Neural crest cell (in vitro differentiated cells): ENCODE results near the gene PLOD1. TPM values are rescaled to one million over a fixed set of nuclear protein-coding genes. Genes with fewer than 3 reads are reported as not detected.

Experiments used
- DNase-seq: peaks from one replicate; pipeline ENCODE4 v3.0.0; 2021; ENCODE audit warnings: low read depth, mixed read lengths, low spot score
- H3K27ac Mint-ChIP-seq: one replicate; pipeline ENCODE4 v1.8.0; 2021; ENCODE audit warnings: mild to moderate bottlenecking, mixed read lengths; ENCODE audit not compliant: unreplicated experiment
- H3K27me3 Mint-ChIP-seq: 2 replicates; pipeline ENCODE4 v1.8.0; 2021; ENCODE audit warnings: low read depth, mild to moderate bottlenecking, mixed read lengths
- H3K36me3 Mint-ChIP-seq: 2 replicates; pipeline ENCODE4 v1.8.0; 2021; ENCODE audit warnings: low read depth, mild to moderate bottlenecking, mixed read lengths
- H3K4me1 Mint-ChIP-seq: 2 replicates; pipeline ENCODE4 v1.8.0; 2021; ENCODE audit warnings: mixed read lengths
- H3K4me3 Mint-ChIP-seq: one replicate; pipeline ENCODE4 v1.8.0; 2021; ENCODE audit warnings: mild to moderate bottlenecking, mixed read lengths
- H3K9me3 Mint-ChIP-seq: 2 replicates; pipeline ENCODE4 v1.8.0; 2021; ENCODE audit warnings: mixed read lengths
- total RNA-seq: library from RNA; stranded (reverse); gene quantifications from 2 replicates; pipeline ENCODE4 v1.2.1, GENCODE V29; 2021
- TF ChIP-seq, protein P1 (sequence below): fragments of 200-600 bp; sonication (generic); conservative IDR thresholded peaks from 2 replicates; pipeline ENCODE4 v1.5.0; 2021; ENCODE audit warnings: antibody characterized with exemption, mild to moderate bottlenecking

Gene PLOD1
- total RNA-seq, 1 donor from 2014 or later, result 58.7 TPM

DNA sequence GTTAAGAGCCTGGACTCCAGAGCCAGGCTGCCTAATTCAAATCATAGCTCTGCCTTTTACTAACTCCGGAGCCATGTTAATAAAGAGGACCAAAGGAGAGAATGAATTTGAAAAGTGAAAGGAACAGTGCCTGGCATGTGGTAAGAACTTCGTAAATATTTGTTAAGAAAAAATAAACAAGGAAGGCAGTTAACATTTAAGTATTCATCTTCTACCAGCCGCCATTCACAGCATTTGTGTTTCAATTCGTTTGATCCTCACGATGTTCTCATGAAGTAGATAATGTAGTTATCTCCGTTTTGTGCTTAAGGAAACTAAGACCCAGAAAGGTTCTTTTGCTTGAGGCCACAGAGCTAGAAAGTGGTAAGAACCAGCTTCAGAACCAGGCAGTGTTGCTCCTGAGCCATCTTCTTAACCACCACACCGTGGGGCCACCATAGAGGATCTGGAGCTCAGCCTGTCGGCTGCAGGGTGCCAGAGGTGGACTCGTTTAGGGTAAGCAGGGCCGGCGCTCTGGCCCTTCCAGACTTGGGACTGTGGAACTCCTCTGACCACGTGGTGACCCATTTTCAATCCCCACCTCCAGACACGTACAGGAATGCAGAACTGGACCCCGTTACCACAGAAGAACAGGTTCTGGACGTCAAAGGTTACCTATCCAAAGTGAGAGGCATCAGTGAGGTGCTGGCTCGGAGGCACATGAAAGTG, 57.6 kb downstream of the PLOD1 start:
- no peak overlapping the region for H3K27ac Mint-ChIP-seq
- TF ChIP-seq, protein P1, sequence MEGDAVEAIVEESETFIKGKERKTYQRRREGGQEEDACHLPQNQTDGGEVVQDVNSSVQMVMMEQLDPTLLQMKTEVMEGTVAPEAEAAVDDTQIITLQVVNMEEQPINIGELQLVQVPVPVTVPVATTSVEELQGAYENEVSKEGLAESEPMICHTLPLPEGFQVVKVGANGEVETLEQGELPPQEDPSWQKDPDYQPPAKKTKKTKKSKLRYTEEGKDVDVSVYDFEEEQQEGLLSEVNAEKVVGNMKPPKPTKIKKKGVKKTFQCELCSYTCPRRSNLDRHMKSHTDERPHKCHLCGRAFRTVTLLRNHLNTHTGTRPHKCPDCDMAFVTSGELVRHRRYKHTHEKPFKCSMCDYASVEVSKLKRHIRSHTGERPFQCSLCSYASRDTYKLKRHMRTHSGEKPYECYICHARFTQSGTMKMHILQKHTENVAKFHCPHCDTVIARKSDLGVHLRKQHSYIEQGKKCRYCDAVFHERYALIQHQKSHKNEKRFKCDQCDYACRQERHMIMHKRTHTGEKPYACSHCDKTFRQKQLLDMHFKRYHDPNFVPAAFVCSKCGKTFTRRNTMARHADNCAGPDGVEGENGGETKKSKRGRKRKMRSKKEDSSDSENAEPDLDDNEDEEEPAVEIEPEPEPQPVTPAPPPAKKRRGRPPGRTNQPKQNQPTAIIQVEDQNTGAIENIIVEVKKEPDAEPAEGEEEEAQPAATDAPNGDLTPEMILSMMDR, result no peak
- H3K4me3 Mint-ChIP-seq, result no peak overlapping the region
- no peaks in the 10 kb centered on the region for H3K9me3 Mint-ChIP-seq
- no peaks in the 10 kb centered on the region for H3K27me3 Mint-ChIP-seq
- H3K36me3 Mint-ChIP-seq, result peaks cover 22% of the 10 kb centered on the region
- H3K4me1 Mint-ChIP-seq, result no peaks in the 10 kb centered on the region
- no peak for DNase-seq

DNA sequence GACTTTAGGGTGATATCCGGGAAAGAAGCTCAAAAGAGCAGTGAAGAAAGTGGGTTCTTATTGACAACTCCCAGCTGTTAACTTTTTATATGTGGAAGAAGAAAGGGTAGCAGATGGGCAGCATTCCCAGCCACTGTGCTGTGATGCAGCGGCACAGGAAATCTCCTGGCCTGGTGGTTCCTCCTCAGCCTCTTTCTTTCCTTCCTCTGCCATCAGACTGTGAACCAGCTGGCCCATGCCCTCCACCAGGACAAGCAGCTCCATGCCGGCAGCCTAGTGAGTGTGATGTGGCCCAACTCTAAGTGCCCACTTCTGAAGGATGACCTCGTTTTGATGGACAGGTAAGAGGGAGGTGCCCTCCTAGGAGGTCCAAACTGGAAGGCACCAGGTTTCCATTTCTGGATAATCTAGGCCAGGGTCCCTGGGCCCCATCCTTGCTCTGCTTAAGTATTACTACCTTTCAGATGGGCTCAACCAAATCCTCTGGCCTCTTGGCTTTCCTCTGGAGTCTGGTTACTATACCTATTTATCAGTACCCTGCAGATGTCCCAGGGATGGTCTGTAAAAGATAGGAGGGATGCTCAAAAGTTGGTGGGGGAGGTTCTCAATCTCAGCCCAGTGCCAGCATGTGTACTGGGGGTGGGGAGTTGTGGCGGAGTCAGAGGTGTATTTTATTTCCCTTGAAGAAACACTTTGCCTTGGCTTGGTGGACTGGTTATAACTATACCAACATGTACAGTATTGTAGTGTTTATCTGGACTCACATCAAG, 62.7 kb downstream of the PLOD1 start:
- TF ChIP-seq, protein P1, result no peak
- H3K4me1 Mint-ChIP-seq, result no peaks in the 10 kb centered on the region
- peaks cover 8% of the 10 kb centered on the region for H3K36me3 Mint-ChIP-seq
- no peak for DNase-seq
- H3K9me3 Mint-ChIP-seq, result no peaks in the 10 kb centered on the region
- no peak overlapping the region for H3K4me3 Mint-ChIP-seq
- H3K27ac Mint-ChIP-seq, result no peak overlapping the region
- H3K27me3 Mint-ChIP-seq, result no peaks in the 10 kb centered on the region

DNA sequence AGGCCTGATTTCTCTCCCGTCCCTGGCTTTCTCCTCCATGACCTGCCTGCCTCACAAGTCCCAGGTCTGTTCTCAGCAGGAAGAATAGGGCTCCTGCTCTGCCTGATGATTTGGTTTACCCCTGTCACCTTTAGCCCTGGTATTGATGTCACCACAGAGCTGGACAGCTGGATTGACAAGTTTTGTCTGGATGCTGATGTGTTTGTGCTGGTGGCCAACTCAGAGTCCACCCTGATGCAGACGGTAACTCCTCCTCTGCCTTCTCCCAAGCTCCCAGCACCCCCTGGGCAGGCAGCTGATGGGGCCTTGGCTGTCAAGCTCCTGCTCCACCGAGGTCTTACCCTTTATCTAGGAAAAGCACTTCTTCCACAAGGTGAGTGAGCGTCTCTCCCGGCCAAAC, 64.1 kb downstream of the PLOD1 start:
- no peak for DNase-seq
- Mint-ChIP-seq H3K27ac (no peak overlapping the region), H3K36me3 (peaks cover 9% of the 10 kb centered on the region), H3K9me3 (no peaks in the 10 kb centered on the region), H3K4me3 (no peak overlapping the region), H3K27me3 (no peaks in the 10 kb centered on the region), H3K4me1 (no peaks in the 10 kb centered on the region)
- TF ChIP-seq, protein P1, result no peak

DNA sequence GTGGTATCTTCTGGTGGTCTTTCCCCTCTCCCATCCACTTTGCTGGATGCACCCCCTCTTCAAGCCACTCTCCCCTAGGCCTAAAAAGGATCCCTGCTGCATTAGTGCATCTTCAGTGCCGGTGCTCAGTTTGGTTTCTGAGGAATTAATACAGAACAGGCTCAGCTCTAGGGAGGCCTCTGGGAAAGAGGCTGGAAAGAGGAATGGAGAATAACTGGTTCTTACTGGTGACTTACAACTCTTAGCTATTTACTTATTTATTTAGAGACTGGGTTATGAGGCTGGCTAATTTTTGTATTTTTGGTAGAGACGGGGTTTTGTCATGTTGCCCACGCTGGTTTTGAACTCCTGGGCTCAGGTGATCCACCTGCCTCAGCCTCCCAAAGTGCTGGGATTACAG, 64.7 kb downstream of the PLOD1 start:
- Mint-ChIP-seq H3K27me3 (no peaks in the 10 kb centered on the region), H3K4me3 (no peak overlapping the region), H3K9me3 (no peaks in the 10 kb centered on the region), H3K36me3 (peaks cover 9% of the 10 kb centered on the region), H3K4me1 (no peaks in the 10 kb centered on the region), H3K27ac (no peak overlapping the region)
- no peak for DNase-seq
- TF ChIP-seq, protein P1, result no peak

DNA sequence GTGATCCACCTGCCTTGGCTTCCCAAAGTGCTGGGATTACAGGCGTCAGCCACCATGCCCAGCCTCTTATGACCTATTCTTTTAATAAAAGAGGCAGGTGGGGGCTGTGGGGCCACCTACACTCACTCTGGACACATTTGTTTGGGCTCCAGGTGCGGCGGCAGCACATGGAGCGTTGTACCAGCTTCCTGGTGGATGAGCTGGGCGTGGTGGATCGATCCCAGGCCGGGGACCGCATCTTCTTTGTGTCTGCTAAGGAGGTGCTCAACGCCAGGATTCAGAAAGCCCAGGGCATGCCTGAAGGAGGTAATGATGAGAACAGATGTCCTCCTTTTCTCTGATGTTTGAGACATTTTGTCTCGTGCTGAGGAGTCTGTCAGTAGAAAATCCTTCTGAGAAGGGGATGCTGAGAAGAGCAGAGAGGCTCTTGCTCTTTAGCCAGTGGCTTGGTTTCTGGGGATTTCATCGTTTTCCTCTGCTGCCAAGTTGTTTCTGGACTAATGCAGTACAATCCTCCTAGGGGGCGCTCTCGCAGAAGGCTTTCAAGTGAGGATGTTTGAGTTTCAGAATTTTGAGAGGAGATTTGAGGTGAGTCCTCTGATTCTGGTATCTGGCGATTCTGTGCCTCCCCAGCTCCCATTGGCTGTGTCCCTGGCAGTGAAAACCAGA, 66.9 kb downstream of the PLOD1 start:
- H3K27ac Mint-ChIP-seq, result no peak overlapping the region
- H3K4me1 Mint-ChIP-seq, result peaks cover 3% of the 10 kb centered on the region
- TF ChIP-seq, protein P1, result peak; percentile 58
- no peak overlapping the region for H3K4me3 Mint-ChIP-seq
- H3K36me3 Mint-ChIP-seq, result peaks cover 16% of the 10 kb centered on the region
- H3K27me3 Mint-ChIP-seq, result no peaks in the 10 kb centered on the region
- peak; percentile 55 for DNase-seq
- H3K9me3 Mint-ChIP-seq, result no peaks in the 10 kb centered on the region
